BJ (cell line): ENCODE measurements around the gene RTN3. TPM values are rescaled to one million over a fixed set of nuclear protein-coding genes. Genes with fewer than 3 reads are reported as not detected.

Experiments
- CTCF ChIA-PET: fragments of 350-600 bp; formaldehyde crosslinking; extraction: SDS; loops from one replicate; lab custom pipeline; 2021; ENCODE audit warnings: antibody characterized with exemption, inconsistent platforms; lab: Yijun Ruan, JAX
- POLR2A ChIA-PET: fragments of 300-600 bp; sonication (Branson Sonifier 250); formaldehyde crosslinking; extraction: SDS; loops from one replicate; lab custom pipeline; 2021; ENCODE audit warnings: antibody characterized with exemption; lab: Charles Lee
- DNase-seq: peaks from one replicate; pipeline ENCODE4 v3.0.0-alpha.2; 2011; ENCODE audit warnings: low read depth
- H3K27me3 ChIP-seq: 2 replicates; pipeline ENCODE4 v1.6.0; 2011; ENCODE audit warnings: low read length; ENCODE audit not compliant: control insufficient read depth, insufficient read depth
- H3K36me3 ChIP-seq: 2 replicates; pipeline ENCODE4 v1.5.1; 2011; ENCODE audit warnings: low read length; ENCODE audit not compliant: control insufficient read depth, insufficient read depth
- H3K4me3 ChIP-seq: 2 replicates; pipeline ENCODE4 v1.5.1; 2011; ENCODE audit warnings: low read depth, mild to moderate bottlenecking, control low read depth, low read length
- polyA plus RNA-seq: library from polyadenylated mRNA; depleted of rRNA; stranded (reverse); fragments of >200 nt; gene quantifications from 2 replicates; pipeline ENCODE4 v1.2.3, GENCODE V29; 2011
- TF ChIP-seq, protein P1 (sequence below): IDR thresholded peaks from 2 replicates; pipeline ENCODE4 v1.5.1; 2011; ENCODE audit warnings: low read depth, mild to moderate bottlenecking, control low read depth, inconsistent platforms, low read length, moderate library complexity; ENCODE audit not compliant: insufficient read depth

Gene RTN3
- polyA plus RNA-seq, 1 experiment: 91.4 TPM

- DNase-seq: no peak
- ChIA-PET CTCF (no interaction called here), POLR2A (no interaction called here)
- TF ChIP-seq, protein P1, sequence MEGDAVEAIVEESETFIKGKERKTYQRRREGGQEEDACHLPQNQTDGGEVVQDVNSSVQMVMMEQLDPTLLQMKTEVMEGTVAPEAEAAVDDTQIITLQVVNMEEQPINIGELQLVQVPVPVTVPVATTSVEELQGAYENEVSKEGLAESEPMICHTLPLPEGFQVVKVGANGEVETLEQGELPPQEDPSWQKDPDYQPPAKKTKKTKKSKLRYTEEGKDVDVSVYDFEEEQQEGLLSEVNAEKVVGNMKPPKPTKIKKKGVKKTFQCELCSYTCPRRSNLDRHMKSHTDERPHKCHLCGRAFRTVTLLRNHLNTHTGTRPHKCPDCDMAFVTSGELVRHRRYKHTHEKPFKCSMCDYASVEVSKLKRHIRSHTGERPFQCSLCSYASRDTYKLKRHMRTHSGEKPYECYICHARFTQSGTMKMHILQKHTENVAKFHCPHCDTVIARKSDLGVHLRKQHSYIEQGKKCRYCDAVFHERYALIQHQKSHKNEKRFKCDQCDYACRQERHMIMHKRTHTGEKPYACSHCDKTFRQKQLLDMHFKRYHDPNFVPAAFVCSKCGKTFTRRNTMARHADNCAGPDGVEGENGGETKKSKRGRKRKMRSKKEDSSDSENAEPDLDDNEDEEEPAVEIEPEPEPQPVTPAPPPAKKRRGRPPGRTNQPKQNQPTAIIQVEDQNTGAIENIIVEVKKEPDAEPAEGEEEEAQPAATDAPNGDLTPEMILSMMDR: no peak
- Histone ChIP-seq H3K27me3 (no peaks in the 10 kb centered on the region), H3K36me3 (no peaks in the 10 kb centered on the region), H3K4me3 (no peak overlapping the region)
These were observed 93.9 kb downstream of the RTN3 start for GRCh38 chr11:63775191-63775590.

GRCh38 chr11:63779039-63779438 is 97.7 kb downstream of the RTN3 start:
- H3K27me3 ChIP-seq: no peaks in the 10 kb centered on the region
- ChIA-PET CTCF (interaction anchor here (0.6 to 2.4 kb wide), 5 partner anchors 11 to 374 kb away, joined by 3 to 13 read pairs (median 3); partner anchors contain the start of gene ZFTA), POLR2A (interaction anchor here (0.6 to 1.1 kb wide), 2 partner anchors 89 to 98 kb away, joined by 3 read pairs; partner anchors contain the start of gene RTN3)
- DNase-seq: no peak
- TF ChIP-seq, protein P1: no peak
- H3K36me3 ChIP-seq: no peaks in the 10 kb centered on the region
- H3K4me3 ChIP-seq: no peak overlapping the region

- CTCF ChIA-PET: interaction anchor here (0.7 kb wide), 2 partner anchors 14 to 273 kb away, joined by 3 to 4 read pairs; no protein-coding TSS in a partner anchor
- POLR2A ChIA-PET: no interaction called here
These were observed 101.4 kb downstream of the RTN3 start for GRCh38 chr11:63782749-63783148.

DNA sequence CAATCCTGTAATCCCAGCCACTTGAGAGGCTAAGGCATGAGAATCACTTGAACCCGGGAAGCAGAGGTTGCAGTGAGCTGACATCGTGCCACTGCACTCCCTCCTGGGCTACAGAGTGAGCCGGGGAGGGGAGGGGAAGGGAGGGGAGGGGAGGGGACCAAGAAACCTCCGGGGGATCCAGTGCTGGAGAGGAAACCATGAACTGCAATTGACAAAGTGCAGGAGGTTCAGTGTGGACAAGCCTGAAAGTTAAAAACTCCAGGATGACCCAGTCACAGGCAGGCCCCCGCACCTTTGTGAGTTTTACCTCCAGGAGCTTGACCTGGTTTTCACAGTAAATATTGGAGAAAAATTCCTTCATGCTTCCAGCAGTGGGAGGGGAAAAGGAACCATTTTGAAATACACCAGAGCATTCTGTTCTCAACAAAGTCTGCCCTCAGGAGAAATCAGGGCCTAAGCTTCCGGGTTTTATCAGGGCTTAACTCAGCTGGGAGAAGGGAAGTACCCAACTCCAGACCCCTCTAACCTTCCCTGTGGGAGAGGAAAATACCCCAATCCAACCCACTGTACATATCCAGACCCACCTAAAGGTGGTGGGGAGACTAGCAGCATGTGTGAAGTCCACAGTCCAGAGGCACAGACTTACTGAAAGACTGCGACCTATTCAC is 102.8 kb downstream of the RTN3 start:
- ChIA-PET CTCF (no interaction called here), POLR2A (no interaction called here)
- DNase-seq: no peak
- H3K27me3 ChIP-seq: no peaks in the 10 kb centered on the region
- TF ChIP-seq, protein P1: no peak
- no peaks in the 10 kb centered on the region for H3K36me3 ChIP-seq
- H3K4me3 ChIP-seq: no peak overlapping the region

More at GRCh38 chr11:63782749-63783148, 101.4 kb downstream of the RTN3 start:
- TF ChIP-seq, protein P1: no peak
- Histone ChIP-seq H3K36me3 (no peaks in the 10 kb centered on the region), H3K4me3 (no peak overlapping the region), H3K27me3 (no peaks in the 10 kb centered on the region)
- DNase-seq: no peak

DNA sequence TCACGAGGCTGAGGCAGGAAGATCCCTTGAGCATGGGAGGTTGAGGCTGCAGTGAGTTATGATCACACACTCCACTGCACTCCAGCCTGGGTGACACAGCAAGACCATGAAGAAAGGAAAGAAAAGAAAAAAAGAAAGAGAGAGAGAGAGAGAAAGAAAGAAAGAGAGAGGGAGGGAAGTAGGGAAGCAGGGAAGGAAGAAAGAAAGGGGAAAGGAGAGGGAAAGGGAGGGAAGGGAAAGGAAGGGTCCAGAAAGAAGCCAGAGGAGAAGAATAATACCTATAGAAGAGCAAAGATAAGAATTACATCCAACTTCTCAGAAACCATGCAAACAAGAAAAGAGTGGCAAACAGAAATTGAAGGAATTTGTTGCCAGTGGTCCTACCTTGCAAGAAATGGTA is 104.5 kb downstream of the RTN3 start:
- Histone ChIP-seq H3K36me3 (no peaks in the 10 kb centered on the region), H3K4me3 (no peak overlapping the region), H3K27me3 (no peaks in the 10 kb centered on the region)
- TF ChIP-seq, protein P1: no peak
- DNase-seq: no peak
- POLR2A ChIA-PET: interaction anchor here (0.7 kb wide), 1 partner anchor 572 kb away, joined by 6 read pairs; no protein-coding TSS in a partner anchor
- CTCF ChIA-PET: no interaction called here
